ENCODE results near the gene FOXC2. TPM values are rescaled to one million over a fixed set of nuclear protein-coding genes. Genes with fewer than 3 reads are reported as not detected.

Gene FOXC2
- polyA plus RNA-seq, 1 donor (not counting 4 experiments of a cell fraction or from before 2014, with no cell fraction given) = not detected

DNA sequence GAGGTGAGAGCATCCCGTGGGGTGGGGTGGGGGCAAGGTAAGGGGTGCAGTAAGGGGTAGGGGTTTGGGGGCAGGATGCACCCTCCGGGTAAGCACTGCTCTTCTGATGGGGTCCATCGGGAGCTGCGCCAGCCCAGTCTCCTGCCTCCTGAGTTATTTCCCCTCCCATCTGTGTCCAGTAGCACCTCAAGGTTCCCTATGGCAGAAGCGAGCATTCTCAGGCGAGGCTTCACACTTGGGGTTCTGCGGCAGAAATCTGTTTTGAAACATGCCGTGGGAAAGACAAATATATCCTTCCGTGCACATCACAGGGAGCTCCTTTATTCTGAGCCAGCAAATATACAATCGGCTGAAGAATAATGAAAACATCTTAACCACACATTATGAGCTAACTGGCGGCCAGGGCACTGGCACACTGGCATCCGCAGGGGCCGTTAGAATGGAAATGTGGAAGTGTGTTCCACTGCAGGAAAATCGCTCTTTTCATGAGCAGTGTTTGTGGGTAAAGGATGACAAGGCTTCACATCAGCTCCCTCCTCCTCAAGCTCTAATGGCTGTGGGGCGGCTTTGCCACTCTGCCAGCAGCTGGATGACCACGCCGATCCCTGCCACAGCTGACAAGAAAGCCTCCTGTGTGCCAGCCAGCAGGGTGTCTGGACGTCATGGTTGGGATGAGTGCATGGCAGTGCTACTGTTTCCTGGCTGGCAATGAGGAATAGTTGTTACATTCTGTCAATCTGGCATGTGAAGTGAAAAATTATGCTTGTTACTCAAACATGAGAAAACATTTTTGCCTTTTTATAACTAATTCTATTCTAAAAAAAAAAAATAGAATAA is 31.6 kb upstream of the FOXC2 start:
- no peaks in the 10 kb centered on the region for H3K9me3 ChIP-seq (ENCODE audit: control insufficient read depth, low read depth, low read length)
- dilution Hi-C loops (cut with MboI; ENCODE audit: extremely low pct_ligation_motif_present, low sequenced_read_pairs) = no loop called here
- H3K9ac ChIP-seq (ENCODE audit: control insufficient read depth, extremely low read depth, insufficient read depth, low read length) = no peak overlapping the region
- H3K27ac ChIP-seq (ENCODE audit: control insufficient read depth, insufficient read depth, low read length) = no peak overlapping the region
- H3K9me1 ChIP-seq (ENCODE audit: control insufficient read depth, extremely low read depth, insufficient read depth, low read length) = no peaks in the 10 kb centered on the region
- TF ChIP-seq, protein P1, sequence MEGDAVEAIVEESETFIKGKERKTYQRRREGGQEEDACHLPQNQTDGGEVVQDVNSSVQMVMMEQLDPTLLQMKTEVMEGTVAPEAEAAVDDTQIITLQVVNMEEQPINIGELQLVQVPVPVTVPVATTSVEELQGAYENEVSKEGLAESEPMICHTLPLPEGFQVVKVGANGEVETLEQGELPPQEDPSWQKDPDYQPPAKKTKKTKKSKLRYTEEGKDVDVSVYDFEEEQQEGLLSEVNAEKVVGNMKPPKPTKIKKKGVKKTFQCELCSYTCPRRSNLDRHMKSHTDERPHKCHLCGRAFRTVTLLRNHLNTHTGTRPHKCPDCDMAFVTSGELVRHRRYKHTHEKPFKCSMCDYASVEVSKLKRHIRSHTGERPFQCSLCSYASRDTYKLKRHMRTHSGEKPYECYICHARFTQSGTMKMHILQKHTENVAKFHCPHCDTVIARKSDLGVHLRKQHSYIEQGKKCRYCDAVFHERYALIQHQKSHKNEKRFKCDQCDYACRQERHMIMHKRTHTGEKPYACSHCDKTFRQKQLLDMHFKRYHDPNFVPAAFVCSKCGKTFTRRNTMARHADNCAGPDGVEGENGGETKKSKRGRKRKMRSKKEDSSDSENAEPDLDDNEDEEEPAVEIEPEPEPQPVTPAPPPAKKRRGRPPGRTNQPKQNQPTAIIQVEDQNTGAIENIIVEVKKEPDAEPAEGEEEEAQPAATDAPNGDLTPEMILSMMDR (optimal IDR thresholded peaks at IDR 0.05 in 1 of 3, IDR thresholded peaks at IDR 0.05 in 1 of 3, conservative IDR thresholded peaks at IDR 0.05 in 1 of 3; ENCODE audit: extremely low read depth in 1 of 3, insufficient read depth in 2 of 3, low read length in 3 of 3) = no peak
- no peak for TF ChIP-seq EZH2 (IDR thresholded peaks at IDR 0.05; ENCODE audit: low read length)
- H3K36me3 ChIP-seq (ENCODE audit: control insufficient read depth in 2 of 2, extremely low read depth in 1 of 2, insufficient read depth in 2 of 2, low read length in 2 of 2) = peaks cover 8 to 16% of the 10 kb centered on the region in 2 experiments
- no peak overlapping the region for H3K4me3 ChIP-seq (ENCODE audit: control insufficient read depth in 2 of 3, extremely low read depth in 1 of 3, insufficient read depth in 2 of 3, low read depth in 1 of 3, low read length in 3 of 3)
- no peak overlapping the region for H3K4me2 ChIP-seq (ENCODE audit: control insufficient read depth, extremely low read depth, insufficient read depth, low read depth, low read length)
- no peaks in the 10 kb centered on the region for H4K20me1 ChIP-seq (ENCODE audit: control insufficient read depth, extremely low read depth, insufficient read depth, low read length)
- H2AFZ ChIP-seq (ENCODE audit: control insufficient read depth, low read length) = no peak overlapping the region
- no peaks in the 10 kb centered on the region for H3K79me2 ChIP-seq (ENCODE audit: control insufficient read depth, insufficient read depth, low read length)
- no peaks in the 10 kb centered on the region for H3K4me1 ChIP-seq (ENCODE audit: control insufficient read depth, extremely low read depth, insufficient read depth, low read length)
- H3K27me3 ChIP-seq (ENCODE audit: control insufficient read depth, extremely low read depth, insufficient read depth, low read length) = no peaks in the 10 kb centered on the region
- no peak for FAIRE-seq
- no peak for DNase-seq (ENCODE audit: low read depth, low spot score)

DNA sequence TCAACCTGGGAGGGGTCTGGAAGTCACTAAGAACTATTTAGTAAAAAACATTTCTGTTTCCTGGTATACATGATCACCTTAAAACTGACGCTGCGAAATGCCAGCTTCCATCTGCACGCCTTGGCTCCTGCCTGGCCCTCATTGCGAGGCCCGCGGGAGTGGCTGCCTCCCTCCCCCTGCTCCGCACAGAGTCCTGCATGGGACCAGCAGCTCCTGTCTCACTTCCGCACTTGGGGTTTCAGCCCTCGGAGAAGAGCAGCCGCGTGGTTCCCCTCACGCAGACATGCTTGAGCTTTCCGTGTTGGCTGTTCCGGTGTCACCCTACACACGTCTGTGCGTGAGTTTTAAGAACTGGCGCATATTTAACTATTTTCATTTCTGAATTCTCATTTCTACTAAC is 30.0 kb upstream of the FOXC2 start:
- Histone ChIP-seq H2AFZ (ENCODE audit: control insufficient read depth, low read length) (no peak overlapping the region), H3K27ac (ENCODE audit: control insufficient read depth, insufficient read depth, low read length) (no peak overlapping the region)
- FAIRE-seq = no peak

More for the DNA sequence above, 30.0 kb upstream of the FOXC2 start:
- no peak overlapping the region for H3K4me3 ChIP-seq (ENCODE audit: control insufficient read depth in 2 of 3, extremely low read depth in 1 of 3, insufficient read depth in 2 of 3, low read depth in 1 of 3, low read length in 3 of 3)
- H3K9me1 ChIP-seq (ENCODE audit: control insufficient read depth, extremely low read depth, insufficient read depth, low read length) = no peaks in the 10 kb centered on the region
- no peak overlapping the region for H3K9ac ChIP-seq (ENCODE audit: control insufficient read depth, extremely low read depth, insufficient read depth, low read length)
- no peaks in the 10 kb centered on the region for H3K4me1 ChIP-seq (ENCODE audit: control insufficient read depth, extremely low read depth, insufficient read depth, low read length)
- H3K27me3 ChIP-seq (ENCODE audit: control insufficient read depth, extremely low read depth, insufficient read depth, low read length) = no peaks in the 10 kb centered on the region
- DNase-seq (ENCODE audit: low read depth, low spot score) = no peak
- H4K20me1 ChIP-seq (ENCODE audit: control insufficient read depth, extremely low read depth, insufficient read depth, low read length) = no peaks in the 10 kb centered on the region
- dilution Hi-C loops (cut with MboI; ENCODE audit: extremely low pct_ligation_motif_present, low sequenced_read_pairs) = no loop called here
- H3K36me3 ChIP-seq (ENCODE audit: control insufficient read depth in 2 of 2, extremely low read depth in 1 of 2, insufficient read depth in 2 of 2, low read length in 2 of 2) = peaks cover 22% of the 10 kb centered on the region in 2 experiments
- TF ChIP-seq, protein P1 (optimal IDR thresholded peaks at IDR 0.05 in 1 of 3, IDR thresholded peaks at IDR 0.05 in 1 of 3, conservative IDR thresholded peaks at IDR 0.05 in 1 of 3; ENCODE audit: extremely low read depth in 1 of 3, insufficient read depth in 2 of 3, low read length in 3 of 3) = no peak
- TF ChIP-seq EZH2 (IDR thresholded peaks at IDR 0.05; ENCODE audit: low read length) = no peak
- no peaks in the 10 kb centered on the region for H3K9me3 ChIP-seq (ENCODE audit: control insufficient read depth, low read depth, low read length)
- H3K4me2 ChIP-seq (ENCODE audit: control insufficient read depth, extremely low read depth, insufficient read depth, low read depth, low read length) = no peak overlapping the region
- H3K79me2 ChIP-seq (ENCODE audit: control insufficient read depth, insufficient read depth, low read length) = no peaks in the 10 kb centered on the region
